ENCODE data around the gene ENPP7.

Gene ENPP7

DNA sequence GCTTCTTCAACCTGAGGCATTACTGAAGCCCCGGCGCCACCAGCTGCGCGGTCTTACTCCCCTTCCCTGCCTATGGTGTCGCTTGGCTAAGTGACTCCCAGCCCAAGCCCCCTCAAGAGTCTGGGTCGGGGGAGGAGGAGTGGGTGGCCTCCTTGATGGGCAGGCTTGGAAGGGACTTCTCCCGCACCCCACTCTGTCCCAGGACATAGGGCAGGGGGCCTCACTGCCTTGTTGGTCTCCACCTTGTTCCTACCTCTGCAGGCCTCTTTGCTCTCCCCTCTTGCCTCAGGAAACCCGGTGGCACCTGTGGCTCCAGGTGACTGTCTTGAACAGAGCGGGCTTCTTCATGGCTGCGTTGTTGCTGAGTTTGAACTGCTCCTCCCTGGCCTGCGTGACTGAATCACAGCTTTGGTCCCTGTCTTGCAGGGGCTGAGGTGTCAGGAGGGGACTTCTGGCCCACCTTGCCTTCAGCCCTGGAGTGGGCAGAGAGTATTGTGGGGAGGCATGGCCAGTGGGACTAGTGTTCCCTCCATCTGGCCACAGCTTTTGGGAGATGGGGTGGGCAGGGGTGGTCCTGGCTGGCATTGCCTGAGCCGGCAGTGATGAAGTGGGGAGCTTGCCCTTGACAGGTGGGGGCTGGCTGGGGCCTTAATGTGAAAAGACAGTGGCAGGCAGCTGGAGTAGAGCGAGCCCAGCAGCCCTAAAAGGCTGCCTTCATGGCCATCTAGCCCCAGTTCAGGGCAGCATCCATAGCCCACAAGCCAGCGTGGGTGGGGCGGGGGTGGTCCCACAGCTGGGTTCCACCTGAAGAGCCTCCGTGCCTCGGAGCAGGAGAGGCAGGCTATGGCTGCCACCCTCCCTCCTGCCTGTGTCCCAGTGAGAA lies 54.5 kb downstream of the ENPP7 start:
- TF ChIP-seq ZBTB7A (IDR thresholded peaks at IDR 0.05; ENCODE audit: low read depth): no peak
- TF ChIP-seq, protein P1, sequence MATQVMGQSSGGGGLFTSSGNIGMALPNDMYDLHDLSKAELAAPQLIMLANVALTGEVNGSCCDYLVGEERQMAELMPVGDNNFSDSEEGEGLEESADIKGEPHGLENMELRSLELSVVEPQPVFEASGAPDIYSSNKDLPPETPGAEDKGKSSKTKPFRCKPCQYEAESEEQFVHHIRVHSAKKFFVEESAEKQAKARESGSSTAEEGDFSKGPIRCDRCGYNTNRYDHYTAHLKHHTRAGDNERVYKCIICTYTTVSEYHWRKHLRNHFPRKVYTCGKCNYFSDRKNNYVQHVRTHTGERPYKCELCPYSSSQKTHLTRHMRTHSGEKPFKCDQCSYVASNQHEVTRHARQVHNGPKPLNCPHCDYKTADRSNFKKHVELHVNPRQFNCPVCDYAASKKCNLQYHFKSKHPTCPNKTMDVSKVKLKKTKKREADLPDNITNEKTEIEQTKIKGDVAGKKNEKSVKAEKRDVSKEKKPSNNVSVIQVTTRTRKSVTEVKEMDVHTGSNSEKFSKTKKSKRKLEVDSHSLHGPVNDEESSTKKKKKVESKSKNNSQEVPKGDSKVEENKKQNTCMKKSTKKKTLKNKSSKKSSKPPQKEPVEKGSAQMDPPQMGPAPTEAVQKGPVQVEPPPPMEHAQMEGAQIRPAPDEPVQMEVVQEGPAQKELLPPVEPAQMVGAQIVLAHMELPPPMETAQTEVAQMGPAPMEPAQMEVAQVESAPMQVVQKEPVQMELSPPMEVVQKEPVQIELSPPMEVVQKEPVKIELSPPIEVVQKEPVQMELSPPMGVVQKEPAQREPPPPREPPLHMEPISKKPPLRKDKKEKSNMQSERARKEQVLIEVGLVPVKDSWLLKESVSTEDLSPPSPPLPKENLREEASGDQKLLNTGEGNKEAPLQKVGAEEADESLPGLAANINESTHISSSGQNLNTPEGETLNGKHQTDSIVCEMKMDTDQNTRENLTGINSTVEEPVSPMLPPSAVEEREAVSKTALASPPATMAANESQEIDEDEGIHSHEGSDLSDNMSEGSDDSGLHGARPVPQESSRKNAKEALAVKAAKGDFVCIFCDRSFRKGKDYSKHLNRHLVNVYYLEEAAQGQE (IDR thresholded peaks at IDR 0.05; ENCODE audit: low read depth): no peak
- TF ChIP-seq, protein P2, sequence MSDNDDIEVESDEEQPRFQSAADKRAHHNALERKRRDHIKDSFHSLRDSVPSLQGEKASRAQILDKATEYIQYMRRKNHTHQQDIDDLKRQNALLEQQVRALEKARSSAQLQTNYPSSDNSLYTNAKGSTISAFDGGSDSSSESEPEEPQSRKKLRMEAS (IDR thresholded peaks at IDR 0.05): no peak
- no peak for TF ChIP-seq EGR1 (IDR thresholded peaks at IDR 0.05)
- TF ChIP-seq, protein P3, sequence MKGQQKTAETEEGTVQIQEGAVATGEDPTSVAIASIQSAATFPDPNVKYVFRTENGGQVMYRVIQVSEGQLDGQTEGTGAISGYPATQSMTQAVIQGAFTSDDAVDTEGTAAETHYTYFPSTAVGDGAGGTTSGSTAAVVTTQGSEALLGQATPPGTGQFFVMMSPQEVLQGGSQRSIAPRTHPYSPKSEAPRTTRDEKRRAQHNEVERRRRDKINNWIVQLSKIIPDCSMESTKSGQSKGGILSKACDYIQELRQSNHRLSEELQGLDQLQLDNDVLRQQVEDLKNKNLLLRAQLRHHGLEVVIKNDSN (IDR thresholded peaks at IDR 0.05): no peak
- TF ChIP-seq TAF1 (IDR thresholded peaks at IDR 0.05; ENCODE audit: low read depth): no peak
- no peak for TF ChIP-seq TCF12 (IDR thresholded peaks at IDR 0.05; ENCODE audit: low read depth)
- TF ChIP-seq TEAD4 (IDR thresholded peaks at IDR 0.05): no peak
- TF ChIP-seq YY1 (IDR thresholded peaks at IDR 0.05; ENCODE audit: low read depth): no peak
- no peak for TF ChIP-seq CEBPB (IDR thresholded peaks at IDR 0.05)
- no peak for TF ChIP-seq EP300 (IDR thresholded peaks at IDR 0.05; ENCODE audit: borderline replicate concordance)
- no peak for TF ChIP-seq NFIC (IDR thresholded peaks at IDR 0.05)
- no peak for TF ChIP-seq RAD21 (IDR thresholded peaks at IDR 0.05; ENCODE audit: low read depth)
- TF ChIP-seq CREB1 (IDR thresholded peaks at IDR 0.05; ENCODE audit: low read depth): no peak
- TF ChIP-seq FOXM1 (IDR thresholded peaks at IDR 0.05; ENCODE audit: borderline replicate concordance, low read depth): no peak

DNA sequence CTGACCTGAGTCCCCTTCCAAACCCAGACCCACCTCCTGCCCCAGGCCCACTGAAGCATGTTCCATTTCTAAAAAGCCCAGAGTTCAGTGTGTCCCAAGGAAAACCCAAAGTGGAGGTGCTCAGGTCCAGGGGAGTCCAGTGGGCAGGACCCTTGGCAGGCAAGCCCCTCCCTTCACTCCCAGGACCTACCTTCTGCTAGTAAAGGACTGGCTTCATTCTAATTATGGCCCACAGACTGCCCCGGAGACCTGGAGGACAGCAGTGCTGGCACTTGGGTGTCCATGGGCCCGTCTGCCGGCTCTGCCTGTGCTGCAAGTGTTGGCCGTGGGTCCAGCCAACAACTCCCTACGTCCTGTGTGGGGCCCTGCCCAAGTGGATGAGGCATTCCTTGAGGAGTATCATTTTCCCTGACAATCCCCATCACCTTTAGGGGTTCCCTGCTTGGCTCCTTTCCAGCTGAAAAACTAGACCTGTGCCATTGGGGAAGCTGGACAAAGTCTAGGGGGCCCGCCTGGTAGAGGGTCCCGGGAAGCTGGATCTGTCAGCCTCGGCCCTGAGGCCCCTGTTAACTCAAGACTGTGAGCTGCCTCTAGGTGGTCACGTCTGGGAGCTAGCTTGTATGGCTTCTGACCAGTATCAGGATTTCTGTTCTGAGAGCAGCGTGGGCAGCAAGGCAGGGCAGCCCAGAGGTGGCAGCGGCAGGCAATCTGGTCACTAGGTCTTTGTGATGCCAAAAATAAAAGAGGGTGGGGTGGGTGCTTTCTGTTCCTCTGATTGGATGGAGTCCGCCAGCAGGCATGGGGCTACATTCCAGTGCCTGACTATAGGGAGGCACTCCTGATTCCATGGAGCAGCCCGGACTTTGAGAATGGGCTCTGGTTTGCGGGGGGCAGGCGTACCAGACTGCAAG lies 55.4 kb downstream of the ENPP7 start:
- TF ChIP-seq RAD21 (IDR thresholded peaks at IDR 0.05; ENCODE audit: low read depth): no peak
- TF ChIP-seq TCF12 (IDR thresholded peaks at IDR 0.05; ENCODE audit: low read depth): no peak
- TF ChIP-seq, protein P3 (IDR thresholded peaks at IDR 0.05): no peak
- TF ChIP-seq EP300 (IDR thresholded peaks at IDR 0.05; ENCODE audit: borderline replicate concordance): no peak
- TF ChIP-seq, protein P2 (IDR thresholded peaks at IDR 0.05): no peak
- TF ChIP-seq CREB1 (IDR thresholded peaks at IDR 0.05; ENCODE audit: low read depth): no peak
- no peak for TF ChIP-seq CEBPB (IDR thresholded peaks at IDR 0.05)
- TF ChIP-seq YY1 (IDR thresholded peaks at IDR 0.05; ENCODE audit: low read depth): no peak
- TF ChIP-seq TEAD4 (IDR thresholded peaks at IDR 0.05): no peak

DNA sequence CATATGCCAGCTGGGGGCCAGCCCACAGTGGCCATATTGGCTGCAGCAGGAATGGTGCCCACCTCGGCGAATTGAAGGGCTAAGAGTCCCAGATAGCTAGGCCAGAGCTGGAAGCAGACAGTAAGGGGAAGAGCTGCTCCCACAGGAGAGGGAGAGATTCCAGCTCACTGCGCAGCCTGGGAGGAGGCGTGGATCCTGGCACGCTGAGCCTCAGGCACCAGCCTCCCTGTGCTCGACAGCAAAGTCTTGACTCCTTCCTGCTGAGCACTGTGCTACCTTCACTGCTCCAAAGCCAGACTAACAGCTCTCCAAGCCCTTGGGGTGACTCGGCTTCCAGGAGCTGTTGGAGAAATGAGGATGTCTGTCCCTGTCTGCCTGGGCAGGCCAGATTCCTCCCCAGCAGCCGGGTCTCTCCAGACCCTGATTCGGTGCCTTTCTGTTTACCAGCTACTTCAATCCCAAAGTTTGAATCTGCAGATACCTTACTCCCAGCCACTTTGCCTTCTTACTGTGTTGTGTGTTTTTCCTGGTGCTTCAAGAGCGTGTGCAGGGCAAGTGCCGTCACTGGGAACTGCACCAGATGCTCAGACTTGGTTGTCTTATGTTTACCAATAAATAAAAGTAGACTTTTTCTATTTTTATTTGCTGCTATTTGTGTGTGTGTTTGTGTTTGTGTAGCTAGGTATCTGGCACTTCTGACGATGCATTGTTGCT lies 56.3 kb downstream of the ENPP7 start:
- TF ChIP-seq CREB1 (IDR thresholded peaks at IDR 0.05; ENCODE audit: low read depth) (no peak), TAF1 (IDR thresholded peaks at IDR 0.05; ENCODE audit: low read depth) (no peak), FOXM1 (IDR thresholded peaks at IDR 0.05; ENCODE audit: borderline replicate concordance, low read depth) (no peak), TEAD4 (IDR thresholded peaks at IDR 0.05) (no peak), CEBPB (IDR thresholded peaks at IDR 0.05) (no peak), YY1 (IDR thresholded peaks at IDR 0.05; ENCODE audit: low read depth) (no peak), EGR1 (IDR thresholded peaks at IDR 0.05) (no peak), RAD21 (IDR thresholded peaks at IDR 0.05; ENCODE audit: low read depth) (no peak), EP300 (IDR thresholded peaks at IDR 0.05; ENCODE audit: borderline replicate concordance) (no peak)
- TF ChIP-seq, protein P3 (IDR thresholded peaks at IDR 0.05): no peak

DNA sequence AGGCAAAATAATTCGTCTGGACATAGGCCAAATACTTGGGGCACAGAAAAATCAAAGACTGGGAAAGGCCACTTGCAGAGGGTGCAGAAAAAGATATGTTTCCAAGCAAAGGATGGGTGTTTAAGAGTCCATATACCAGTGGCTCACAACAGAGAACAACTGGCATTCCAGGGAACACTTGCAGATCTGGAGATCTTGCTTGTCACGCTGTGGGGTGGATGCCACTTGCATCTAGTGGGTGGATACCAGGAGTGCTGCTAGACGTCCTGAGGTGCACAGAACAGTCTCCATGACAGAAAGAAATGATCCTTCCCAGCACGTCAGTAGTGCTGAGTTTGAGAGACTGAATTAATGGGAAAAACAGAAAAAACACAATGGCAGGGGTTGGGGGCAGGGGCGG lies 57.7 kb downstream of the ENPP7 start:
- TF ChIP-seq CEBPB (IDR thresholded peaks at IDR 0.05) (no peak), EP300 (IDR thresholded peaks at IDR 0.05; ENCODE audit: borderline replicate concordance) (no peak), ZBTB7A (IDR thresholded peaks at IDR 0.05; ENCODE audit: low read depth) (no peak), TCF12 (IDR thresholded peaks at IDR 0.05; ENCODE audit: low read depth) (no peak), NFIC (IDR thresholded peaks at IDR 0.05) (no peak), TAF1 (IDR thresholded peaks at IDR 0.05; ENCODE audit: low read depth) (no peak), EGR1 (IDR thresholded peaks at IDR 0.05) (no peak), CREB1 (IDR thresholded peaks at IDR 0.05; ENCODE audit: low read depth) (no peak), YY1 (IDR thresholded peaks at IDR 0.05; ENCODE audit: low read depth) (no peak), TEAD4 (IDR thresholded peaks at IDR 0.05) (no peak)
- TF ChIP-seq, protein P2 (IDR thresholded peaks at IDR 0.05): no peak
- TF ChIP-seq, protein P1 (IDR thresholded peaks at IDR 0.05; ENCODE audit: low read depth): no peak
- TF ChIP-seq, protein P3 (IDR thresholded peaks at IDR 0.05): no peak

All from Ishikawa (cell line).